Measurements from ENCODE around the gene BCL2. TPM values are rescaled to one million over a fixed set of nuclear protein-coding genes. Genes with fewer than 3 reads are reported as not detected.

Gene BCL2
- total and polyA plus RNA-seq, 7 donors: 2.8 to 25.7 (median 11.3) TPM

- DNase-seq: no peak
- Histone ChIP-seq H3K27me3 (no peaks in the 10 kb centered on the region), H3K36me3 (no peaks in the 10 kb centered on the region), H3K27ac (no peak overlapping the region), H3K9me3 (no peaks in the 10 kb centered on the region), H3K4me3 (no peak overlapping the region), H3K4me1 (no peaks in the 10 kb centered on the region)
- TF ChIP-seq POLR2AphosphoS5 (IDR thresholded peaks at IDR 0.05) (no peak), EP300 (IDR thresholded peaks at IDR 0.05) (no peak), POLR2A (IDR thresholded peaks at IDR 0.05) (no peak), CTCF (IDR thresholded peaks at IDR 0.05) (no peak)
- intact Hi-C loops (cut with DNase I): no loop called here
- WGBS, 2 donors: 42 to 51% methylated on average over 14 of the region's 14 CpGs
These were observed 119.8 kb downstream of the BCL2 start for GRCh38 chr18:63199743-63200241.

GRCh38 chr18:63198868-63199742 lies 120.5 kb downstream of the BCL2 start:
- intact Hi-C loops (cut with DNase I): no loop called here
- no peak overlapping the region for H3K27ac ChIP-seq
- H3K36me3 ChIP-seq: no peaks in the 10 kb centered on the region
- DNase-seq: no peak
- TF ChIP-seq EP300 (IDR thresholded peaks at IDR 0.05): no peak
- TF ChIP-seq CTCF (IDR thresholded peaks at IDR 0.05): no peak
- TF ChIP-seq POLR2AphosphoS5 (IDR thresholded peaks at IDR 0.05): no peak
- no peak for TF ChIP-seq POLR2A (IDR thresholded peaks at IDR 0.05)
- H3K4me3 ChIP-seq: no peak overlapping the region
- no peaks in the 10 kb centered on the region for H3K9me3 ChIP-seq
- H3K27me3 ChIP-seq: no peaks in the 10 kb centered on the region
- WGBS, 2 donors: 93 to 94% methylated on average over 5 of the region's 5 CpGs
- H3K4me1 ChIP-seq: no peaks in the 10 kb centered on the region

GRCh38 chr18:63198098-63198760 lies 121.3 kb downstream of the BCL2 start:
- Histone ChIP-seq H3K27ac (no peak overlapping the region), H3K9me3 (no peaks in the 10 kb centered on the region), H3K36me3 (no peaks in the 10 kb centered on the region), H3K4me1 (peaks cover 0 to 3% (median 0%) of the 10 kb centered on the region in 4 donors), H3K4me3 (no peak overlapping the region), H3K27me3 (no peaks in the 10 kb centered on the region)
- intact Hi-C loops (cut with DNase I): no loop called here
- no peak for DNase-seq
- 59 to 71% methylated on average over 2 of the region's 2 CpGs for WGBS, 2 donors
- TF ChIP-seq CTCF (IDR thresholded peaks at IDR 0.05): no peak
- TF ChIP-seq POLR2AphosphoS5 (IDR thresholded peaks at IDR 0.05): no peak
- TF ChIP-seq EP300 (IDR thresholded peaks at IDR 0.05): no peak
- TF ChIP-seq POLR2A (IDR thresholded peaks at IDR 0.05): no peak

- Histone ChIP-seq H3K9me3 (no peaks in the 10 kb centered on the region), H3K27ac (no peak overlapping the region), H3K4me3 (no peak overlapping the region), H3K4me1 (peaks cover 0 to 11% (median 0%) of the 10 kb centered on the region in 4 donors), H3K27me3 (no peaks in the 10 kb centered on the region), H3K36me3 (no peaks in the 10 kb centered on the region)
- intact Hi-C loops (cut with DNase I): no loop called here
- WGBS, 2 donors: 50 to 52% methylated on average over 8 of the region's 8 CpGs
- no peak for TF ChIP-seq EP300 (IDR thresholded peaks at IDR 0.05)
- no peak for TF ChIP-seq POLR2AphosphoS5 (IDR thresholded peaks at IDR 0.05)
- no peak for TF ChIP-seq POLR2A (IDR thresholded peaks at IDR 0.05)
- no peak for TF ChIP-seq CTCF (IDR thresholded peaks at IDR 0.05)
- DNase-seq: no peak
These were observed 122.2 kb downstream of the BCL2 start for GRCh38 chr18:63197246-63197869.

Data from sigmoid colon (tissue), 7 donors.